GM18858 (cell line): Measurements from ENCODE around the gene NUAK1.

Source experiments
- ATAC-seq: cut with Tn5 transposase; IDR thresholded peaks from one replicate; pipeline ENCODE4 v1.9.1; 2021; ENCODE audit not compliant: unreplicated experiment

NUAK1 gene

GRCh38 chr12:106113042-106113441 lies 25.7 kb downstream of the NUAK1 start:
- no peak for ATAC-seq

DNA sequence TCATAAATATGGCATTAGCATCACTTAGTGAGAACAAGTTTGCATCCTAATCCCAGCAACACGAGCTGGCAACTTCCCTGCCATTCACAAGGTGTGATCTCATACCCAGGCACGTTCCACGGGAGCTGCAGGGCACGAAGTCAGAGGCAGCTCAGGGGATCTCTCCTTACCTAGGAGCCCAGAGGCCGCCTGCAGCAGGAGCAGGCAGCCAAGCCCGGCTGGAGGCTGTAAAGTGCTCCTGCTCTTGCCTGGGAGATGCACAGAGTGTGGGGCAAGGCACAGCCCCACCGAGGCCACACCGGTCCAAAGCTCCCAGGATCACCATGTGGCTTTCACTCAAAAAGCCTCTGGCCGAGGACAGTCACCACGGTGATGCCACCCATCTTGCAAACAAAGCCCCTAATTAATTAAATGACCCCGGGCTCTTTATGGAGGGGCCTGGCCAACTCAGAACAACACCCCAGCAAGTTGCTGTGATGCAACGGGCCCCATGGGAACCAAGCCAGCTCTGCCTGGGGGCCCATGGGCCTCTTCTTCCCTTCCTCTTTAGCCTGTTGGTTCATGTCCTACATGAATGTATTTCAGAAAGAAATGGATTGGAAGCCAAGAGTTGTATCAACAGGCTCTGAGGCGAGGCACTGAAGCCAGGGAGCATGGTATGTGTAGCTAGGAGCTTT lies 26.5 kb downstream of the NUAK1 start:
- ATAC-seq, result no peak

DNA sequence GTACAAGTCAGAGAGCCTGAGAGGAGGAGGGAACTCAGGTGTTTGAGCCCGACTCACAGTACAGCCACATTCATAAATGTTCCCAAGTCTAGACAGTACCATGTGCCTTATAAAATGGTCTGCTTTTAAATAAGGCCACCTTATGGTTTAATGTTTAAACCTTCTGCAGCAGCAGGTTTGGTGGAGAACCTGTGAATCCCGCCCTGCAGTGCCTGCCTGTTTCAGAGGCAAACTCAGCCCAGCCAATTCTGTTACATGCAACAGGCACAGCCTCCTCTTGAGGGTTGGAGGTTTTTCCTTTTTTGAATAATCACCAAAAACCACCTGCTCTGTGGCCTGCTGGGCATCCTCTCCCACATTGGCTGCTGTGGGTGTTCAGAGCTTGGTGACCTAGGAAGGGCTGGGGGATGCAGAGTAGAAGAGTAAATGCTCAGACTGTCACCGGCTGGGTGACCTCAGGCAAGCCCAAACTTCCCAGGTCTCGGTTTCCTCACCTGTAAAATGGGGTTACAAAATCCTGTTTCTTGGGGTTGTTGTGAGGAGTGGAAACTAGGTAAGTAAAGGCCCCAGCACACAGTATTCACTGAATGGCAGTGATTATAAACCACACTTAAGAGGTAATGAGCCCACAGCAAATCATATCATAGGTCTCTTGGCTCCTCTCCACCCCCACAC lies 28.0 kb downstream of the NUAK1 start:
- ATAC-seq, result no peak

DNA sequence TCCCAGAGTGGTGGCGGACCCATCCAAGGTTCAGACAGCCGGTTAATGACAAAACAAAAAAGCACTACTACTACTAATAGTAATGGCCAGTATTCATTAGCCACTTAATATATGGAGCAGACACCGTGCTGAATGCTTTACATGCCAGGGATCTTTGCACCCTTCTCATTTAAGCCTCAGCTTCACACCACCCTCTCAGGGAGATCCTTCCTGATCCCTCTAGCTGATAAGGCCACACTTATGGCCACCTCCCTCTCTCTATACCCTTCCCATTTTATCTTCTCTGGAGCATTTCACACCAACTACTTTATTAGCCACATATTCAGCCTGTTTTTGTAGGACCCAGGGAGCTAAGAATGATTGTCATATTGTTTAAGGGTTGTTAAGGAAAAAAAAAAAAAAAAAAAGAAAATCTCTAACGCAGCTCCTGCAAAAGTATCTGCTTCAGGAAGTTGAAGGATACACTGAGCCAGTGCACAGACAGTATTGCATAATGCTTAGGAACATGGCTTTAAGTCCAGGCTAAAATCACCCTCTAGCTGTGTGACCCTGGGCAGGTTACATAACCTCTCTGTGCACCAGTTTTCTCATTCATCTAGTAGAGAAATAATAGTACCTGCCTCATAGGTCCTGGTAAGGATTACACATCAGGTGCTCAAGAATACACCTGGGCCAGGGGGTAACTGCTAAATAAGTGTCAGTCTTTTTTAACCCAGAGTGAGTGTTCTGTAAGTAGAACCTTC lies 29.4 kb downstream of the NUAK1 start:
- no peak for ATAC-seq

DNA sequence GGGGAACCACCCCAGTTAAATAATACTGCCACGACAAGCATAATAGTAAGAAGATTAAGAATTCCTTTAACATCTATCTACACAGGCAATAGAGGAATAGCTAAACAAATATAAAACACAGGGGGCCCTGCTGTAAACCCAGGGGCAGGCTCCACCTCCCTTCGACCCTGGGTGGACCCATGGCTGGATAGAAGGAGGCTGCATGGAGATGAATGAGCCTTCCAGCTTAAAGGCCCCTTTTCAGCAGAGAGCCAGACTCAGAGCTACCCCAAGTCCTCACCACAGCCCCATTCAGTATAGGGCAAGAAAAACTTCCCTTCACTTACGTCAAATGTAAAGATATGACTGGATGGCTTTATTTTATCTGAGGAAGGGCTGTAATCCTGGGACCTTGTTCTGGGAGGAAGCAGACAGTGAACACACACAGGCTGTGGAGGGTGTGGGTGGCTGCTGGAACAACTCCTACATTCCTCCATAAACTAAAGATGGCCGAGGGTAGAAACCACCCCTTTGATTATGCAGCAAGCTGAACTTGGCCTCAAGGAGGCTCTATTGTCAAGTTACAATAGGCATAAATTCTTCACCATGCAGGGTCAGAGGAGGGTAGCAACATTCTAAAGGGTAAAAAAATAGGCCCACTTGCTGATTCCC lies 30.4 kb downstream of the NUAK1 start:
- no peak for ATAC-seq

DNA sequence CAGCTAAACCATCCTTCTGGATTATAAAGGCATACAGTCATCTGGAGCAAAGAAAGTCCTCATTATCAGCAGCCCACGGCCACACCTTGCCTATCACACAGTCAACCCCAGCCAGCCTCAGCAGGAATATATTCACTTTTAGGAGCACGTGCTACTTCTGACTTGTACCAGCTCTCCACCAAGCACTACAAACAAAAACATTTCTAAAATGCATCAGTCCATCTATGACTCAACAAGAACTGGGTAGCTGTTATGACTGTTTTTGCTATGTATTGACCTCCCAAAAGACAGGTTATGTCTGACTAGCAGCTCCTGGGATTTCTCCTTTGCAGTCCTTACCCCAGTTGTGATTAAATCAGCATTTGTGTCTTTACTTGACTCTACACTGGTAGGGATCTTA lies 31.2 kb downstream of the NUAK1 start:
- no peak for ATAC-seq

DNA sequence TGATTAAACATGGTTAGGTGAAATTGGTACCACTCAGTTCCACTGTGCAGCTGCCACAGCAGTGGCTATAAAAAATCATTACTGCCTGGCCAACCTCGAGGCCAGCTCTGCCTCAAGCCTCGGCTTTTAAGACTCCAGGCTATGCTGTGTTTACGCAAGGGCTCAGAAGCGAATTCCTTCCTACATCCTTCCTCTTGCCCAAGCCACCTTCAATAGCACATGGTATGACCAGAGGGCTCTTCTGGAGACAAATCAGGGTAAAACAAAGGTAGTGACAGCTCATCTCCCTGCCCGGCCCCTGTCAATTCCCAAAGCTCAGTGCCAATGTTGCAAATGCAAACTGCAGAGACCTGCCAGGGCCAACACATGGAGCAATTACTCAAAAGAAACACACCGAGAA lies 31.9 kb downstream of the NUAK1 start:
- ATAC-seq, result no peak

DNA sequence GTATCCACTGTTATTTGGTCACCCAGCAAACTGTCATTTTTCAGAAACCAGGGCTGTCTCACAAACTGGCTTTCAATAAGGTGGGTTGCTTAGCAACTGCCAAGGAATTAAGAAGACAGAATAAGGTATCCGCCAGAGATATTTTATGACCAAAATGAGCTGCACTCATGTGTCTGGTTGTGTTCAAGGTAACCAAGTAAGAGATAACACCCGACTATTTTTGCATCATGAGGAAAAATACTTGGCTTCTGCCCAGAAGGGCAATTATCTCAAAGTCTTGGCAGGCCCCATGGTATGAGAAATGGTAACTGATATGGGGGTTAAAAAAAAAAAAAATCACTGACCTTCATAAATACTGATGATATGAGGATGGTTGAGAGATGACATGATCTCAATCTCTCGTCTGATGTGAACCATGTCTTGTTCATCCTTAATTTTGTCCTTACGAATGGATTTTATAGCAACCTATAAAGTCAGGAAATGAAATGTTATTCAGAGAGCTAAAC lies 32.6 kb downstream of the NUAK1 start:
- no peak for ATAC-seq

DNA sequence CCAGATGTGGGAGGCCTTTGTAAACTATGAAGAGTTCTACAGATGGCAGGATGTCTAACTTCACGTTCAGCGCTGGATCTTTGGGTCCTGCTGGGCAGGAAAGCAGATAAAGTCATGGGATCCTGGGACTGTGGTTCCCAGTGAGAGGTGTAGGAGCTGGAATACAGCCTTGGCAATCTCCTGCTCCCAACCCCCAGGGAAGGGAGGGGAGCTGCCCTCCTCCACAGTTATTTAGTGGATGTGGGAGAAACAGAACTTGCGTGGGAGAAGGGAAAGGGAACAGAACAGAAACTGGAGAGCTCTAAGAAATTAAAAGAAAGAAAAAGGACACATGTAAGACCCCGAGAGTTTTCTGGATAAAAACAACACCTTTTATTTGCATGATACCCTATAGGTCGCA lies 37.0 kb downstream of the NUAK1 start:
- ATAC-seq, result no peak

- ATAC-seq, result no peak
Measured at GRCh38 chr12:106098691-106099200, 40.0 kb downstream of the NUAK1 start.

- no peak for ATAC-seq
Measured at GRCh38 chr12:106097011-106097410, 41.7 kb downstream of the NUAK1 start.

GRCh38 chr12:106096376-106096775 lies 42.4 kb downstream of the NUAK1 start:
- ATAC-seq, result no peak

DNA sequence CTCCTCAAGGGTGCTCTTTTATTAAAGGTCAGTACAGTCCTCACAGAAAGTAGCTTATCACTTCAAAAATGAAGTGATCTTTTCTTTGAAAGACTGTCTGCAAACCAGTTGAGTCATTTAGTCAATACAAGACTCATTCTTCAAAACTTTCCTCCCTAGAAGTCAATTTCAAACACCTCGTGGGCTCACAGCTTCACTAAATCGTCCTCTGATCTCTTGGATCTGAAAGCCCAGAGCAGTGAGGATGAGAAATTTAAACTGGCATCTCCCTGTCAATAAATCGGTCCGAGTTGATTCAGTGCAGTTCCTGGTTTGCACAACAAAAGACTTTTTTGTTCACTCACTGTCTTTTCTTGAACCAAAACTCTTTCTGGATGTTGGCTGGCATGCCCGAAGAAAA lies 44.5 kb downstream of the NUAK1 start:
- ATAC-seq, result no peak

DNA sequence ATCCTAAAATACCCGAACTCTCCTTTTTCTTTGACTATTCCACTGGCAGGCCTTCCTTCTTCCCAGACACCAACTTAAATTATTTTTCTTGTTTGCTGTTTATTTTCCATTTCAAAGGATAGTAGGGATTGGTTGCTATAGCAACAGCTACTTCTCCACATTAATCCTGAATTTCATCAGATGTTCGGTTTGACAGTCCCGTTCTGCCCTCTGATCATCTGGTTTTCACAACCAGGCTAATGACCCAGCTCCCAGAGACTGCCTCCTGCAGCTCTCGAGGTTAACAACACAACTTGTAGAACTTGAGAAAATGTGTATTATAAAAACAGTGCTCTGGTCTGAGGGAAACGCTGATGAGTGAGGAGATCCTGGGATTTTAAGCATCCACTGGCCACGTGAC lies 45.5 kb downstream of the NUAK1 start:
- ATAC-seq, result no peak

- no peak for ATAC-seq
Measured at GRCh38 chr12:106091446-106091820, 47.3 kb downstream of the NUAK1 start.

GRCh38 chr12:106090591-106091445 lies 47.9 kb downstream of the NUAK1 start:
- ATAC-seq, result no peak

- ATAC-seq, result no peak
Measured at GRCh38 chr12:106089935-106090334, 48.8 kb downstream of the NUAK1 start.

GRCh38 chr12:106088811-106089485 lies 49.8 kb downstream of the NUAK1 start:
- ATAC-seq, result no peak

DNA sequence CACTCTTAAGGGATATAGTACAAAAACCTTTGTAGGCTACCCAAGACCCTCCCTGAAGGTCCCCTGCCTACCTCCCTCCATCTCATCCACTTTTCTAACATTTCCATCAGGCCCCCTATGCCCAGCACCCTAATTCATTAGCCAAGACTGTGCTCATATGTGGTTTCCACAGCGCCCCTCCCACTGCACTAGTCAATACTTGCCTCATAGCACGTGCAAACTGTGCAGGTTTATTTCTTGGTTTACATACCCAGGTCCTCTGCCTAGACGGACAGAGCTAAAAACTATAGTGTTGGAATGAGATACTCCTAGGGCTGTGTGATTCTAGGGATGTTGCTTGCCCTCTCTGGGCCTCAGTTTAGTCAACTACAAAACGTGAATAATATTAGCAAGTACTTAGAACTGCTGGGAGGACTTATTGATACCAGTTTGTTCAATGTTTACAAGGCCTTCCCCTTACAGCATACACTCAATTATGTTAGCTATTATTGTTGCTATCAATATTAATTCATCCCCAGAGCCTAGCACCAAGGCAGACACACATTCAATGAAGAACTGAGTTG lies 50.4 kb downstream of the NUAK1 start:
- no peak for ATAC-seq

DNA sequence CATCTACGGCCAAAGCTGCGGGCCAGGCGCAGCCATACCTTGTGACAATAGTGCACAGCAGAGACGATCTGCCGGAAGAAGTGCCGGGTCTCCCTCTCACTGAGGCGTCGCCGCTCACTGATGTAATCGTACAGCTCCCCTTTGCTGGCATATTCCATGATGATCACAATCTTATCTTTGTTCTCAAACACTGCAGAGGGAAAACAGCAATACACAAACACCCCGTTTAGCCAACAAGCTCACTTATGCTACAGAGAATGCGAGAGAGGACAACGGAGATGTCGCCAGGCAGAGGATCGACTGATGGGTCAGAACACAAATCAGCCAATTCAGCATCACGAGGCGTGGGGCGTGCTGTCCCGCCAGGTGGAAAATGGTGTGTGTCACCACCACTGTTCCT lies 52.1 kb downstream of the NUAK1 start:
- ATAC-seq, result no peak
